22Rv1 (cell line): Measurements from ENCODE around the gene CYLD.

ENCODE experiments used
- CTCF ChIP-seq: fragments of 450-650 bp; IDR thresholded peaks from 2 replicates; pipeline ENCODE4 v1.5.1; 2017; ENCODE audit warnings: mild to moderate bottlenecking
- ZFX ChIP-seq: fragments of 450-650 bp; IDR thresholded peaks from 2 replicates; pipeline ENCODE4 v1.6.1; 2017; ENCODE audit warnings: antibody characterized with exemption, borderline replicate concordance

- no peak for TF ChIP-seq CTCF
- no peak for TF ChIP-seq ZFX
These were observed 25.3 kb downstream of the CYLD start for GRCh38 chr16:50767197-50767596.
